Gastroesophageal sphincter (tissue), 3 donors: ENCODE results near the gene RRP1B.

ENCODE experiments used
- EP300 ChIP-seq: sonication (generic); formaldehyde crosslinking; IDR thresholded peaks from one replicate; pipeline ENCODE4 v1.6.1; 2017; ENCODE audit warnings: antibody characterized with exemption, mild to moderate bottlenecking
- POLR2A ChIP-seq, 2 donors: fragments of 450-650 bp; IDR thresholded peaks; one replicate each; pipeline ENCODE4 v1.6.1; 2017; ENCODE audit warnings: antibody characterized with exemption in 2 of 2, mild to moderate bottlenecking in 2 of 2, moderate library complexity in 1 of 2
- POLR2AphosphoS5 ChIP-seq: sonication (generic); formaldehyde crosslinking; IDR thresholded peaks from one replicate; pipeline ENCODE4 v1.6.1; 2017; ENCODE audit warnings: antibody characterized with exemption
- TF ChIP-seq, protein P1 (sequence below), 4 experiments: fragments of 200-600 bp in 2 of 4; fragments of 450-650 bp in 2 of 4; sonication (generic) in 1 of 4; IDR thresholded peaks; one replicate each; pipeline ENCODE4 v1.5.1; 2017 to 2019; ENCODE audit warnings: antibody characterized with exemption in 4 of 4, mild to moderate bottlenecking in 2 of 4, moderate library complexity in 2 of 4

DNA sequence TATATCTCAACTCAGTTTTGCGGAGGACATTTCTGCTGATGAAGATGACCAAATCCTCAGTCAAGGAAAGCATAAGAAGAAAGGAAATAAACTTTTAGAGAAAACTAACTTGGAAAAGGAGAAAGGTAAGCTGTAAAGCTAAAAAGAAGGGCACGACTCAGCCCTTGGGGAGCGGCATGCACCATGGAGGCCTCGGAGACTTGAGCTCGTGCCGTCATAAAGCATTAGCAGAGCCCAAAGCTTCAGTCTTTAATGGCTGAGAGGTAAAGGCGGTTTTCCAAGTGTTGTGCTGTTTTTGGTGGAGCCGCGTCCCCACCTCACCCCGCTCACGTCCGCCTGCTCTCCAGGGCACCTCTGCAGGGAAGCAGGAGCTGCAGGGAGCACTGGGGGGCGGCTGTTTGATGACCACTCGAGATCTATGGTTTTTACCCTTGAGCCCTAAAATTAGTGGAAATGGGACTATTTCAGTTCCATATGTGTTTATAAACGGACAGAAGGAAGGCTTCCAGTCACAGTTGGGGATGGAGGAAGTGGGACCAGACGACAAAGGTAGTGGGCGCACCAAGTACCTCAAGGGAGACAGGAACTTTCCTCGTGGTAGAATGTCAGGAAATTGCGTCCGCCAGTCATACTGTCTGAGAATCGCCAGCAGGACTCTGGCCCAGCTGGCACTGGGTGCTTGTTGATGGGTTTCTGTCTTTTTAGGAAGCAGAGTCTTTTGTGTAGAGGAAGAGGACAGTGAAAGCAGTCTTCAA is 27.6 kb downstream of the RRP1B start:
- TF ChIP-seq EP300: no peak
- no peak for TF ChIP-seq POLR2A (IDR thresholded peaks at IDR 0.05)
- TF ChIP-seq, protein P1, sequence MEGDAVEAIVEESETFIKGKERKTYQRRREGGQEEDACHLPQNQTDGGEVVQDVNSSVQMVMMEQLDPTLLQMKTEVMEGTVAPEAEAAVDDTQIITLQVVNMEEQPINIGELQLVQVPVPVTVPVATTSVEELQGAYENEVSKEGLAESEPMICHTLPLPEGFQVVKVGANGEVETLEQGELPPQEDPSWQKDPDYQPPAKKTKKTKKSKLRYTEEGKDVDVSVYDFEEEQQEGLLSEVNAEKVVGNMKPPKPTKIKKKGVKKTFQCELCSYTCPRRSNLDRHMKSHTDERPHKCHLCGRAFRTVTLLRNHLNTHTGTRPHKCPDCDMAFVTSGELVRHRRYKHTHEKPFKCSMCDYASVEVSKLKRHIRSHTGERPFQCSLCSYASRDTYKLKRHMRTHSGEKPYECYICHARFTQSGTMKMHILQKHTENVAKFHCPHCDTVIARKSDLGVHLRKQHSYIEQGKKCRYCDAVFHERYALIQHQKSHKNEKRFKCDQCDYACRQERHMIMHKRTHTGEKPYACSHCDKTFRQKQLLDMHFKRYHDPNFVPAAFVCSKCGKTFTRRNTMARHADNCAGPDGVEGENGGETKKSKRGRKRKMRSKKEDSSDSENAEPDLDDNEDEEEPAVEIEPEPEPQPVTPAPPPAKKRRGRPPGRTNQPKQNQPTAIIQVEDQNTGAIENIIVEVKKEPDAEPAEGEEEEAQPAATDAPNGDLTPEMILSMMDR (IDR thresholded peaks at IDR 0.05): no peak
- TF ChIP-seq POLR2AphosphoS5: no peak
